Kidney (tissue), 14 donors: ENCODE data around the gene LNPK. TPM values are rescaled to one million over a fixed set of nuclear protein-coding genes. Genes with fewer than 3 reads are reported as not detected.

Experiments used
- DNase-seq, 5 donors: peaks; one replicate each; pipeline ENCODE4 v3.0.0-alpha.2; 2013 to 2020
- FAIRE-seq: peaks from 2 replicates; lab custom pipeline; 2012; peaks lifted over from hg19 to GRCh38; lab: Jason Lieb, UNC
- H3K27ac ChIP-seq, 2 donors: one replicate each; pipeline ENCODE4 v1.7.0; 2013; ENCODE audit warnings: low read depth in 2 of 2, low read length in 2 of 2, inconsistent platforms in 1 of 2
- H3K27me3 ChIP-seq: one replicate; pipeline ENCODE4 v1.7.1; 2013; ENCODE audit warnings: low read length, inconsistent platforms; ENCODE audit not compliant: control insufficient read depth, insufficient read depth
- H3K36me3 ChIP-seq, 3 donors: one replicate each; pipeline versions ENCODE4 v1.7.0 to v1.7.1; 2013; ENCODE audit warnings: low read length in 3 of 3, control low read depth in 1 of 3, inconsistent platforms in 1 of 3; ENCODE audit not compliant: insufficient read depth in 3 of 3, control insufficient read depth in 2 of 3
- H3K4me1 ChIP-seq, 3 donors: one replicate each; pipeline versions ENCODE4 v1.7.0 to v1.7.1; 2013; ENCODE audit warnings: low read length in 3 of 3, inconsistent platforms in 1 of 3, low read depth in 1 of 3; ENCODE audit not compliant: control insufficient read depth in 2 of 3, insufficient read depth in 2 of 3
- H3K4me3 ChIP-seq, 3 donors: one replicate each; pipeline versions ENCODE4 v1.7.0 to v1.8.1; 2013; ENCODE audit warnings: low read length in 3 of 3, control low read depth in 1 of 3, inconsistent platforms in 1 of 3
- H3K9ac ChIP-seq, 3 donors: one replicate each; pipeline versions ENCODE4 v1.7.0 to v1.7.1; 2013; ENCODE audit warnings: low read length in 3 of 3, control low read depth in 1 of 3, inconsistent platforms in 1 of 3
- H3K9me3 ChIP-seq, 3 donors: one replicate each; pipeline versions ENCODE4 v1.7.0 to v1.7.1; 2013; ENCODE audit warnings: low read length in 3 of 3, control low read depth in 1 of 3, inconsistent platforms in 1 of 3; ENCODE audit not compliant: control insufficient read depth in 2 of 3, insufficient read depth in 1 of 3
- intact Hi-C: fragments of 100-400 bp; cut with DNase I; formaldehyde crosslinking; loops from one replicate; pipeline ENCODE4 v1.11.1; 2022
- polyA plus RNA-seq: library from polyadenylated mRNA; stranded (reverse); fragments of 350-450 nt; fragmentation: Illumina TruSeq; extraction: RNeasy Lipid Tissue Mini Kit (QIAGEN cat#74804); gene quantifications from one replicate; pipeline ENCODE4 v1.2.3, GENCODE V29; 2014; ENCODE audit warnings: low read depth, low replicate concordance; ENCODE audit not compliant: insufficient read depth
- total RNA-seq: library from RNA; stranded (reverse); fragmentation: NEBNext Ultra II Directional; extraction: Animal tissue kit (Norgen Biotek cat#: 25700); gene quantifications from one replicate; pipeline ENCODE4 v1.2.1, GENCODE V29; 2021
- TF ChIP-seq, protein P1 (sequence below): IDR thresholded peaks from 3 replicates; pipeline ENCODE4 v1.5.1; 2012; ENCODE audit warnings: mild to moderate bottlenecking, moderate library complexity, borderline replicate concordance; ENCODE audit not compliant: insufficient read depth; ENCODE audit errors: extremely low read depth
- donor health status: control.
- donor health status: control.
- donor health status: control.
- donor health status: control.
- donor health status: control.
- donor health status: DM: yes; HTN: yes; CAD: no.
- donor health status: Normal renal cell carcinoma (clear cell type).

Gene LNPK
- total and polyA plus RNA-seq, 2 donors from 2014 or later, result 5.1 to 29.0 TPM

GRCh38 chr2:175884697-175885393, 117.2 kb downstream of the LNPK start:
- Histone ChIP-seq H3K9me3 (no peaks in the 10 kb centered on the region), H3K4me3 (no peak overlapping the region), H3K4me1 (no peaks in the 10 kb centered on the region), H3K27me3 (no peaks in the 10 kb centered on the region), H3K36me3 (no peaks in the 10 kb centered on the region), H3K27ac (no peak overlapping the region), H3K9ac (no peak overlapping the region)
- DNase-seq (no peak), FAIRE-seq (no peak)
- TF ChIP-seq, protein P1, sequence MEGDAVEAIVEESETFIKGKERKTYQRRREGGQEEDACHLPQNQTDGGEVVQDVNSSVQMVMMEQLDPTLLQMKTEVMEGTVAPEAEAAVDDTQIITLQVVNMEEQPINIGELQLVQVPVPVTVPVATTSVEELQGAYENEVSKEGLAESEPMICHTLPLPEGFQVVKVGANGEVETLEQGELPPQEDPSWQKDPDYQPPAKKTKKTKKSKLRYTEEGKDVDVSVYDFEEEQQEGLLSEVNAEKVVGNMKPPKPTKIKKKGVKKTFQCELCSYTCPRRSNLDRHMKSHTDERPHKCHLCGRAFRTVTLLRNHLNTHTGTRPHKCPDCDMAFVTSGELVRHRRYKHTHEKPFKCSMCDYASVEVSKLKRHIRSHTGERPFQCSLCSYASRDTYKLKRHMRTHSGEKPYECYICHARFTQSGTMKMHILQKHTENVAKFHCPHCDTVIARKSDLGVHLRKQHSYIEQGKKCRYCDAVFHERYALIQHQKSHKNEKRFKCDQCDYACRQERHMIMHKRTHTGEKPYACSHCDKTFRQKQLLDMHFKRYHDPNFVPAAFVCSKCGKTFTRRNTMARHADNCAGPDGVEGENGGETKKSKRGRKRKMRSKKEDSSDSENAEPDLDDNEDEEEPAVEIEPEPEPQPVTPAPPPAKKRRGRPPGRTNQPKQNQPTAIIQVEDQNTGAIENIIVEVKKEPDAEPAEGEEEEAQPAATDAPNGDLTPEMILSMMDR, result no peak
- intact Hi-C loops, result no loop called here

- no peaks in the 10 kb centered on the region for H3K36me3 ChIP-seq
- no peak overlapping the region for H3K9ac ChIP-seq
- no peak overlapping the region for H3K27ac ChIP-seq
- H3K27me3 ChIP-seq, result no peaks in the 10 kb centered on the region
- intact Hi-C loops, result no loop called here
- no peaks in the 10 kb centered on the region for H3K9me3 ChIP-seq
- TF ChIP-seq, protein P1, result no peak
- no peak overlapping the region for H3K4me3 ChIP-seq
- FAIRE-seq (no peak), DNase-seq (no peak)
- no peaks in the 10 kb centered on the region for H3K4me1 ChIP-seq
Observed at GRCh38 chr2:175883586-175884194, 118.4 kb downstream of the LNPK start.

GRCh38 chr2:175879679-175880078, 122.4 kb downstream of the LNPK start:
- Histone ChIP-seq H3K9me3 (no peaks in the 10 kb centered on the region), H3K4me3 (no peak overlapping the region), H3K27me3 (no peaks in the 10 kb centered on the region), H3K27ac (no peak overlapping the region), H3K4me1 (no peaks in the 10 kb centered on the region), H3K9ac (no peak overlapping the region), H3K36me3 (no peaks in the 10 kb centered on the region)
- no peak for FAIRE-seq
- TF ChIP-seq, protein P1, result no peak
- DNase-seq, result no peak
- intact Hi-C loops, result no loop called here
